Progenitor cell of endocrine pancreas (in vitro differentiated cells): ENCODE data around the gene LUC7L. TPM values are rescaled to one million over a fixed set of nuclear protein-coding genes. Genes with fewer than 3 reads are reported as not detected.
"Not testable (repeated sequence)": the region's sequence is repeated elsewhere in the genome, so short reads cannot be mapped to it uniquely, and the experiment has no call there.

Source experiments
- DNase-seq: peaks from one replicate; pipeline ENCODE4 v3.0.0; 2021; ENCODE audit warnings: low spot score; ENCODE audit not compliant: unreplicated experiment
- H3K27ac Mint-ChIP-seq: 2 replicates; pipeline ENCODE4 v1.8.0; 2021; ENCODE audit warnings: mild to moderate bottlenecking, moderate library complexity, mixed read lengths
- H3K27me3 Mint-ChIP-seq: 2 replicates; pipeline ENCODE4 v1.8.0; 2021; ENCODE audit warnings: mixed read lengths
- H3K36me3 Mint-ChIP-seq: 2 replicates; pipeline ENCODE4 v1.8.0; 2022; ENCODE audit warnings: mixed read lengths; ENCODE audit not compliant: insufficient read depth
- H3K4me1 Mint-ChIP-seq: 2 replicates; pipeline ENCODE4 v1.8.0; 2021; ENCODE audit warnings: low read depth, mixed read lengths
- H3K4me3 Mint-ChIP-seq: 2 replicates; pipeline ENCODE4 v1.8.0; 2021; ENCODE audit warnings: low read depth, mild to moderate bottlenecking, moderate library complexity, mixed read lengths
- H3K9me3 Mint-ChIP-seq: 2 replicates; pipeline ENCODE4 v1.8.0; 2021; ENCODE audit warnings: low read depth, mixed read lengths
- total RNA-seq: library from RNA; stranded (reverse); gene quantifications from 2 replicates; pipeline ENCODE4 v1.2.1, GENCODE V29; 2021
- TF ChIP-seq, protein P1 (sequence below): fragments of 200-600 bp; sonication (generic); IDR thresholded peaks from one replicate; pipeline ENCODE4 v1.5.0; 2021; ENCODE audit warnings: antibody characterized with exemption, mild to moderate bottlenecking; ENCODE audit not compliant: unreplicated experiment

Gene LUC7L
- total RNA-seq, 1 donor from 2014 or later: 229 TPM

DNA sequence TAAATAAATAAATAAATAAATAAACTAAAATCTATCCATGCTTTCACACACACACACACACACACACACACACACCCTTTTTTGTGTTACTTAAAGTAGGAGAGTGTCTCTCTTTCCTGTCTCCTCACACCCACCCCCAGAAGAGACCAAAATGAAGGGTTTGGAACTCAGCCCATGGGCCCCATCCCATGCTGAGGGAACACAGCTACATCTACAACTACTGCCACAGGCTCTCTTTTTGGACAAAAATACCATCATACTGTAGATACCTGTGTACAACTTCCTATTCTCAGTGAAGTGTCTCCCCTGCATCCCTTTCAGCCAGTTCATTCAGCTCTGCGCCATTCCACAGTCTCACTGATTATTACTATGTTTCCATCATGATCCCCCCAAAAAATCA, 58.5 kb downstream of the LUC7L start:
- Mint-ChIP-seq H3K4me1 (peaks cover 2% of the 10 kb centered on the region), H3K36me3 (no peaks in the 10 kb centered on the region), H3K9me3 (no peaks in the 10 kb centered on the region), H3K4me3 (no peak overlapping the region), H3K27me3 (peaks cover 76% of the 10 kb centered on the region), H3K27ac (no peak overlapping the region)
- TF ChIP-seq, protein P1, sequence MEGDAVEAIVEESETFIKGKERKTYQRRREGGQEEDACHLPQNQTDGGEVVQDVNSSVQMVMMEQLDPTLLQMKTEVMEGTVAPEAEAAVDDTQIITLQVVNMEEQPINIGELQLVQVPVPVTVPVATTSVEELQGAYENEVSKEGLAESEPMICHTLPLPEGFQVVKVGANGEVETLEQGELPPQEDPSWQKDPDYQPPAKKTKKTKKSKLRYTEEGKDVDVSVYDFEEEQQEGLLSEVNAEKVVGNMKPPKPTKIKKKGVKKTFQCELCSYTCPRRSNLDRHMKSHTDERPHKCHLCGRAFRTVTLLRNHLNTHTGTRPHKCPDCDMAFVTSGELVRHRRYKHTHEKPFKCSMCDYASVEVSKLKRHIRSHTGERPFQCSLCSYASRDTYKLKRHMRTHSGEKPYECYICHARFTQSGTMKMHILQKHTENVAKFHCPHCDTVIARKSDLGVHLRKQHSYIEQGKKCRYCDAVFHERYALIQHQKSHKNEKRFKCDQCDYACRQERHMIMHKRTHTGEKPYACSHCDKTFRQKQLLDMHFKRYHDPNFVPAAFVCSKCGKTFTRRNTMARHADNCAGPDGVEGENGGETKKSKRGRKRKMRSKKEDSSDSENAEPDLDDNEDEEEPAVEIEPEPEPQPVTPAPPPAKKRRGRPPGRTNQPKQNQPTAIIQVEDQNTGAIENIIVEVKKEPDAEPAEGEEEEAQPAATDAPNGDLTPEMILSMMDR: no peak
- no peak for DNase-seq

DNA sequence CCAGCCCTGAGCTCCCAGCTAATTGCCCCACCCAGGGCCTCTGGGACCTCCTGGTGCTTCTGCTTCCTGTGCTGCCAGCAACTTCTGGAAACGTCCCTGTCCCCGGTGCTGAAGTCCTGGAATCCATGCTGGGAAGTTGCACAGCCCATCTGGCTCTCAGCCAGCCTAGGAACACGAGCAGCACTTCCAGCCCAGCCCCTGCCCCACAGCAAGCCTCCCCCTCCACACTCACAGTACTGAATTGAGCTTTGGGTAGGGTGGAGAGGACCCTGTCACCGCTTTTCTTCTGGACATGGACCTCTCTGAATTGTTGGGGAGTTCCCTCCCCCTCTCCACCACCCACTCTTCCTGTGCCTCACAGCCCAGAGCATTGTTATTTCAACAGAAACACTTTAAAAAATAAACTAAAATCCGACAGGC, 59.2 kb downstream of the LUC7L start:
- H3K27me3 Mint-ChIP-seq: peaks cover 76% of the 10 kb centered on the region
- not testable (repeated sequence) for H3K4me3 Mint-ChIP-seq, DNase-seq, H3K27ac Mint-ChIP-seq, H3K9me3 Mint-ChIP-seq, H3K36me3 Mint-ChIP-seq, H3K4me1 Mint-ChIP-seq

DNA sequence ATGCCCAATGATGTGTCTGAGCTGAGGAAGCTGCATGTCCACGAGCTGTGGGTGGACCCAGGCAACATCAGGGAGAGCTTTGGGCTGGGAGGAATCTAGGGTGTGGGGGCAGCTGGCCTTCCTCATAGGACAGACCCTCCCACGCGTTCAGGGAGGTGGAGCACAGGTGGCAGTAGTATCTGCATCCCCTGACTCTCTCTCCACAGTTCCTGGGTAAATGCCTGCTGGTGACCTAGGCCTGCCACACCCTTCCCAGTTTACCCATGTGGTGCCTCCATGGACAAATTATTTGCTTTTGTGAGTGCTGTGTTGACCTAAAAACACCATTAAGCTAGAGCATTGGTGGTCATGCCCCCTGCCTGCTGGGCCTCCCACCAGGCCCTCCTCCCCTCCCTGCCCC, 60.2 kb downstream of the LUC7L start:
- Mint-ChIP-seq H3K4me1 (no peaks in the 10 kb centered on the region), H3K36me3 (no peaks in the 10 kb centered on the region), H3K9me3 (no peaks in the 10 kb centered on the region), H3K4me3 (no peak overlapping the region), H3K27ac (no peak overlapping the region), H3K27me3 (peaks cover 68% of the 10 kb centered on the region)
- no peak for DNase-seq
- TF ChIP-seq, protein P1: no peak

DNA sequence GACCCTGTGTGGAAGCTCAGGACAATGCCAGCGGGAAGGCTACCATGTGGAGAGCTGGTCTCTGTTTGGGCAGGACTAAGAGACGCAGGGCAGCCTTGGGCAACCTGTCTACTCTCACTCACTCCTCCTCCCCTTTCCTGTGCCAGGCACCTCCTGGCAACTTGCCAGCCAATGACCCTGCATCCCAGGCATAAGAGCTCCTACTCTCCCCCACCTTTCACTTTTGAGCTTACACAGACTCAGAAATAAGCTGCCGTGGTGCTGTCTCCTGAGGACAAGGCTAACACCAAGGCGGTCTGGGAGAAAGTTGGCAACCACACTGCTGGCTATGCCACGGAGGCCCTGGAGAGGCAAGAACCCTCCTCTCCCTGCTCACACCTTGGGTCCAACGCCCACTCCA, 60.8 kb downstream of the LUC7L start:
- H3K36me3 Mint-ChIP-seq: no peaks in the 10 kb centered on the region
- no peak overlapping the region for H3K27ac Mint-ChIP-seq
- H3K27me3 Mint-ChIP-seq: peaks cover 63% of the 10 kb centered on the region
- no peaks in the 10 kb centered on the region for H3K4me1 Mint-ChIP-seq
- DNase-seq: no peak
- H3K4me3 Mint-ChIP-seq: no peak overlapping the region
- TF ChIP-seq, protein P1: no peak
- H3K9me3 Mint-ChIP-seq: no peaks in the 10 kb centered on the region

DNA sequence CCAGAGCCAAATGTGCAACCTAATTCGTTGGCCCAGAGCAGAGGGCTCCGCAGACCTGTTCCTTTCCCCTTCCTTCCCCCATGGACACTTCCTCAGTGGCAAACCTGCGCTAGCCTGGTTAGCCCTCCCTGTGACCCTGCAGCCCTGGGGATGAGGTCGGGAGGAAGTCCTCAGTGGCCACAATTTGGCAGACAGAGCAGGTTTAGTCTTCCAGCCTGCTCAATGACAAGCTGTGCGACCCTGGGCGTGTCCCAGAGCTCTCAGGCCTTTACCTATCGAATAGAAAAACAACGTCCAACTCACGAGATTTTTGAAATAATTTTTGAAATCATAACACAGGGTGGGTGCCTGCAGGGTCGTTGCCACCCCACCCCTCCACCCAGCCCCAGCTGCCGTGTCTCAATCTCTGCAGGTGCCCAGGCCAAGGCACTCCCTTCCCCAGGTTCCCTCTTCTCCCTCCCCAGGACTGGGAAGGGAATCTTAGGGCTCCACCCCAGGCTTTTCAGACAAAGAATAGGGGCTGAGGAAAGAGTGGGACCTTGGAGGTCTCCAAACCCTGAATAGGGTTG, 62.0 kb downstream of the LUC7L start:
- TF ChIP-seq, protein P1: no peak
- H3K4me1 Mint-ChIP-seq: no peaks in the 10 kb centered on the region
- H3K27ac Mint-ChIP-seq: no peak overlapping the region
- no peaks in the 10 kb centered on the region for H3K9me3 Mint-ChIP-seq
- H3K27me3 Mint-ChIP-seq: peaks cover 65% of the 10 kb centered on the region
- H3K36me3 Mint-ChIP-seq: no peaks in the 10 kb centered on the region
- no peak for DNase-seq
- no peak overlapping the region for H3K4me3 Mint-ChIP-seq

DNA sequence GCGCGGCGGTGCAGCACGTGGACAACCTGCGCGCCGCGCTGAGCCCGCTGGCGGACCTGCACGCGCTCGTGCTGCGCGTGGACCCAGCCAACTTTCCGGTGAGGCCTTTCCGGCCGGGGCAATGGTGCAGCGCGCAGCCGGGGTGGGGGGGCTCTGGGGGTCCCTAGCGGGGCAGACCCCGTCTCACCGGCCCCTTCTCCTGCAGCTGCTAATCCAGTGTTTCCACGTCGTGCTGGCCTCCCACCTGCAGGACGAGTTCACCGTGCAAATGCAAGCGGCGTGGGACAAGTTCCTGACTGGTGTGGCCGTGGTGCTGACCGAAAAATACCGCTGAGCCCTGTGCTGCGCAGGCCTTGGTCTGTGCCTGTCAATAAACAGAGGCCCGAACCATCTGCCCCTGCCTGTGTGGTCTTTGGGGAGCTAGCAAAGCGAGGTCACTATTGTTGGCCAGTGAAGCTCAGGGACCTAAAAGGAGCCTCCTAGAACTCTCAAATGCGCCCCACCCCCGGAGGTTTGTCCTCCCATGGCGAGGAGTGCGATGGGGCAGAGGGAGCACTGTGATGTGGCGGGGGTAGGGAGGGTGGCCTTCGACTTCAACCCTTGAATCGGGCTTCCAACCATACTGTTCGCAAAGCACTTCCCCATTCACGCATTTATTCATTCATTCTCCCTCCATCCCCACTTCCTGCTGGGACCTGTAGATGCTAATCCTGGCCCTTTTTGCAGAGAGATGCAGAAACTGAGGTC, 62.7 kb downstream of the LUC7L start:
- Mint-ChIP-seq H3K4me1 (no peaks in the 10 kb centered on the region), H3K4me3 (no peak overlapping the region), H3K27ac (no peak overlapping the region), H3K27me3 (peaks cover 67% of the 10 kb centered on the region), H3K9me3 (no peaks in the 10 kb centered on the region), H3K36me3 (no peaks in the 10 kb centered on the region)
- no peak for DNase-seq
- TF ChIP-seq, protein P1: no peak
